Gastrocnemius medialis (tissue), 4 donors: ENCODE measurements around the gene PARD3B.

ENCODE experiments used
- CTCF ChIP-seq, 5 experiments: fragments of 450-650 bp in 3 of 5; fragments of 200-600 bp in 2 of 5; sonication (generic) in 2 of 5; IDR thresholded peaks in 4 of 5; conservative IDR thresholded peaks in 1 of 5; 1 replicate in 4 of 5; 2 replicates in 1 of 5; pipeline ENCODE4 v1.5.1; 2016 to 2019; ENCODE audit warnings: antibody characterized with exemption in 5 of 5, mild to moderate bottlenecking in 3 of 5, moderate library complexity in 3 of 5
- POLR2A ChIP-seq, 2 donors: fragments of 450-650 bp; IDR thresholded peaks; one replicate each; pipeline ENCODE4 v1.6.1; 2017; ENCODE audit warnings: antibody characterized with exemption in 2 of 2, mild to moderate bottlenecking in 2 of 2, moderate library complexity in 2 of 2

GRCh38 chr2:204899983-204900382 lies 354.7 kb downstream of the PARD3B start:
- no peak for TF ChIP-seq CTCF (IDR thresholded peaks at IDR 0.05 in 4 of 5, conservative IDR thresholded peaks at IDR 0.05 in 1 of 5)
- no peak for TF ChIP-seq POLR2A (IDR thresholded peaks at IDR 0.05)
